GM12873 (cell line): Measurements from ENCODE around the gene GRIP1.

Experiments used
- CTCF ChIP-seq: IDR thresholded peaks from 2 replicates; pipeline ENCODE4 v1.5.1; 2012; ENCODE audit warnings: low read depth, mild to moderate bottlenecking, moderate library complexity, low read length, control low read depth; ENCODE audit not compliant: insufficient read depth; ENCODE audit errors: missing control alignments

The GRIP1 gene

GRCh38 chr12:66449531-66449930 lies 229.3 kb downstream of the GRIP1 start:
- TF ChIP-seq CTCF: no peak

GRCh38 chr12:66447643-66448042 lies 231.2 kb downstream of the GRIP1 start:
- TF ChIP-seq CTCF: no peak

- no peak for TF ChIP-seq CTCF
Observed at GRCh38 chr12:66446276-66446675, 232.6 kb downstream of the GRIP1 start.

GRCh38 chr12:66441905-66442559 lies 236.8 kb downstream of the GRIP1 start:
- TF ChIP-seq CTCF: no peak

GRCh38 chr12:66438601-66439000 lies 240.3 kb downstream of the GRIP1 start:
- no peak for TF ChIP-seq CTCF

- TF ChIP-seq CTCF: no peak
Observed at GRCh38 chr12:66430106-66430505, 248.8 kb downstream of the GRIP1 start.

GRCh38 chr12:66428870-66429269 lies 250.0 kb downstream of the GRIP1 start:
- no peak for TF ChIP-seq CTCF
